HG03175 (cell line): ENCODE results near the gene RFT1.

Experiments
- ATAC-seq: cut with Tn5 transposase; IDR thresholded peaks from one replicate; pipeline ENCODE4 v1.9.1; 2021; ENCODE audit warnings: mild to moderate bottlenecking, moderate library complexity; ENCODE audit not compliant: unreplicated experiment

RFT1 gene

GRCh38 chr3:53092942-53093341, 37.3 kb downstream of the RFT1 start:
- ATAC-seq = no peak

GRCh38 chr3:53092216-53092615, 38.0 kb downstream of the RFT1 start:
- no peak for ATAC-seq

- no peak for ATAC-seq
These were observed 39.2 kb downstream of the RFT1 start for GRCh38 chr3:53091011-53091410.

- no peak for ATAC-seq
These were observed 40.7 kb downstream of the RFT1 start for GRCh38 chr3:53089511-53089910.

GRCh38 chr3:53085476-53085875, 44.8 kb downstream of the RFT1 start:
- ATAC-seq = no peak

- ATAC-seq = no peak
These were observed 45.8 kb downstream of the RFT1 start for GRCh38 chr3:53084310-53085001.

- ATAC-seq = no peak
These were observed 46.3 kb downstream of the RFT1 start for GRCh38 chr3:53083949-53084309.

- no peak for ATAC-seq
These were observed 46.7 kb downstream of the RFT1 start for GRCh38 chr3:53083521-53083920.

- ATAC-seq = no peak
These were observed 47.5 kb downstream of the RFT1 start for GRCh38 chr3:53082736-53083135.

- ATAC-seq = no peak
These were observed 48.9 kb downstream of the RFT1 start for GRCh38 chr3:53081318-53081717.

GRCh38 chr3:53080612-53081205, 49.5 kb downstream of the RFT1 start:
- ATAC-seq = no peak

GRCh38 chr3:53079791-53080555, 50.3 kb downstream of the RFT1 start:
- ATAC-seq = no peak

- ATAC-seq = no peak
These were observed 51.1 kb downstream of the RFT1 start for GRCh38 chr3:53079147-53079546.

- no peak for ATAC-seq
These were observed 51.6 kb downstream of the RFT1 start for GRCh38 chr3:53078656-53079055.

GRCh38 chr3:53077476-53078220, 52.6 kb downstream of the RFT1 start:
- ATAC-seq = no peak

- ATAC-seq = no peak
These were observed 54.5 kb downstream of the RFT1 start for GRCh38 chr3:53075743-53076140.

GRCh38 chr3:53074761-53075742, 55.2 kb downstream of the RFT1 start:
- no peak for ATAC-seq

GRCh38 chr3:53074366-53074696, 55.9 kb downstream of the RFT1 start:
- ATAC-seq = no peak

- ATAC-seq = no peak
These were observed 56.5 kb downstream of the RFT1 start for GRCh38 chr3:53073553-53074365.
